Caco-2 (cell line): ENCODE measurements around the gene HOXB3. TPM values are rescaled to one million over a fixed set of nuclear protein-coding genes. Genes with fewer than 3 reads are reported as not detected.
A peak's percentile ranks its signal among the peaks of the same experiment; 100 is the strongest.

ENCODE experiments used
- BruUV-seq: library from RNA; stranded (reverse); fragments of 400-500 nt; replicated peaks from 2 replicates; lab custom pipeline; 2021; lab: Mats Ljungman, UMichigan
- CTCF ChIA-PET: fragments of 300-600 bp; sonication (Branson Sonifier 250); formaldehyde crosslinking; loops from one replicate; lab custom pipeline; 2022; ENCODE audit warnings: antibody characterized with exemption; lab: Charles Lee
- POLR2A ChIA-PET: fragments of 300-600 bp; sonication (Branson Sonifier 250); formaldehyde crosslinking; loops from one replicate; lab custom pipeline; 2022; ENCODE audit warnings: antibody characterized with exemption; lab: Charles Lee
- DNase-seq, 2 experiments: peaks; one replicate each; pipeline versions ENCODE4 v3.0.0 to v3.0.0-alpha.2; 2020 to 2022
- H3K27me3 ChIP-seq: replicated peaks from 2 replicates; pipeline ENCODE4 v1.6.0; 2011; ENCODE audit warnings: low read length; ENCODE audit not compliant: control insufficient read depth, insufficient read depth
- H3K36me3 ChIP-seq: 2 replicates; pipeline ENCODE4 v1.5.1; 2011; ENCODE audit warnings: low read length; ENCODE audit not compliant: control insufficient read depth, insufficient read depth
- H3K4me1 ChIP-seq: fragments of 250-450 bp; sonication (Bioruptor Pico); 2 replicates; pipeline ENCODE4 v1.5.1; 2020; ENCODE audit warnings: mild to moderate bottlenecking
- H3K4me3 ChIP-seq: 2 replicates; pipeline ENCODE4 v1.5.1; 2011; ENCODE audit warnings: low read depth, mild to moderate bottlenecking, control low read depth, low read length
- H3K9me3 ChIP-seq: fragments of 250-450 bp; sonication (Bioruptor Pico); 2 replicates; pipeline ENCODE4 v1.5.1; 2020; ENCODE audit warnings: mild to moderate bottlenecking, moderate library complexity
- H3K27ac Mint-ChIP-seq: one replicate; pipeline ENCODE4 v1.8.0; 2022; ENCODE audit warnings: mixed read lengths; ENCODE audit not compliant: unreplicated experiment
- H3K27me3 Mint-ChIP-seq: one replicate; pipeline ENCODE4 v1.8.0; 2022; ENCODE audit warnings: mixed read lengths; ENCODE audit not compliant: insufficient read depth, unreplicated experiment
- H3K36me3 Mint-ChIP-seq: one replicate; pipeline ENCODE4 v1.8.0; 2022; ENCODE audit warnings: mild to moderate bottlenecking, mixed read lengths; ENCODE audit not compliant: insufficient read depth, unreplicated experiment
- H3K4me1 Mint-ChIP-seq: one replicate; pipeline ENCODE4 v1.8.0; 2022; ENCODE audit warnings: low read depth, mixed read lengths; ENCODE audit not compliant: unreplicated experiment
- H3K4me3 Mint-ChIP-seq: one replicate; pipeline ENCODE4 v1.8.0; 2022; ENCODE audit warnings: mild to moderate bottlenecking, moderate library complexity, mixed read lengths; ENCODE audit not compliant: unreplicated experiment
- H3K9me3 Mint-ChIP-seq: one replicate; pipeline ENCODE4 v1.8.0; 2022; ENCODE audit warnings: mixed read lengths; ENCODE audit not compliant: unreplicated experiment
- CTCF ChIP-seq, 2 experiments: fragments of 200-600 bp in 1 of 2; IDR thresholded peaks; 1 replicate in 1 of 2; 2 replicates in 1 of 2; pipeline versions ENCODE4 v1.5.1 to v1.8.0; 2011 to 2022; ENCODE audit warnings: antibody characterized with exemption in 1 of 2, control low read depth in 1 of 2, inconsistent platforms in 1 of 2, low read depth in 1 of 2, low read length in 1 of 2, mild to moderate bottlenecking in 1 of 2, moderate library complexity in 1 of 2; ENCODE audit not compliant: insufficient read depth in 1 of 2, severe bottlenecking in 1 of 2, unreplicated experiment in 1 of 2
- intact Hi-C: fragments of 100-400 bp; cut with micrococcal nuclease; formaldehyde crosslinking; loops from one replicate; pipeline ENCODE4 v1.10.0; 2022; ENCODE audit not compliant: unreplicated experiment
- total RNA-seq: library from RNA; stranded (reverse); gene quantifications from 2 replicates; pipeline ENCODE4 v1.2.3, GENCODE V29; 2022

HOXB3 gene
- total RNA-seq, 1 experiment from 2014 or later, result 7.2 TPM

- CTCF ChIA-PET, result interaction anchor here (0.5 to 2.3 kb wide), 15 partner anchors 9 to 528 kb away, joined by 3 to 10 read pairs (median 5); partner anchors contain the start of gene PRAC2
- H3K9me3 ChIP-seq, result no peaks in the 10 kb centered on the region
- H3K36me3 Mint-ChIP-seq, result no peaks in the 10 kb centered on the region
- POLR2A ChIA-PET, result interaction anchor here (0.6 to 1.4 kb wide), 5 partner anchors 11 to 268 kb away, joined by 4 to 10 read pairs (median 5); partner anchors contain the start of genes ATP5MC1 and HOXB7
- H3K27ac Mint-ChIP-seq, result no peak overlapping the region
- TF ChIP-seq CTCF (IDR thresholded peaks at IDR 0.05; ENCODE audit: insufficient read depth in 1 of 2, low read depth in 1 of 2, low read length in 1 of 2, severe bottlenecking in 1 of 2, unreplicated experiment in 1 of 2), result no peak
- peak in 1 of 2 experiments; percentile 74 for DNase-seq
- H3K9me3 Mint-ChIP-seq, result no peaks in the 10 kb centered on the region
- no peaks in the 10 kb centered on the region for H3K36me3 ChIP-seq
- TSS peak; percentile 36 for BruUV-seq
- H3K4me3 ChIP-seq, result peak overlapping the region; percentile 57
- intact Hi-C loops, result no loop called here
- peak overlapping the region; percentile 85 for H3K4me3 Mint-ChIP-seq
- peaks cover 11% of the 10 kb centered on the region for H3K4me1 ChIP-seq
- peaks cover 33% of the 10 kb centered on the region for H3K27me3 ChIP-seq
- H3K4me1 Mint-ChIP-seq, result peaks cover 7% of the 10 kb centered on the region
- peaks cover 57% of the 10 kb centered on the region for H3K27me3 Mint-ChIP-seq
These were observed 34.8 kb upstream of the HOXB3 start for GRCh38 chr17:48624544-48625494.

GRCh38 chr17:48624118-48624517 is 34.1 kb upstream of the HOXB3 start:
- BruUV-seq, result no TSS peak
- no peak overlapping the region for H3K4me3 ChIP-seq
- Mint-ChIP-seq H3K4me1 (peaks cover 13% of the 10 kb centered on the region), H3K27ac (no peak overlapping the region), H3K27me3 (peaks cover 60% of the 10 kb centered on the region), H3K36me3 (no peaks in the 10 kb centered on the region), H3K9me3 (no peaks in the 10 kb centered on the region), H3K4me3 (peak overlapping the region; percentile 85)
- peaks cover 33% of the 10 kb centered on the region for H3K27me3 ChIP-seq
- TF ChIP-seq CTCF (IDR thresholded peaks at IDR 0.05; ENCODE audit: insufficient read depth in 1 of 2, low read depth in 1 of 2, low read length in 1 of 2, severe bottlenecking in 1 of 2, unreplicated experiment in 1 of 2), result no peak
- intact Hi-C loops, result no loop called here
- no peaks in the 10 kb centered on the region for H3K36me3 ChIP-seq
- ChIA-PET CTCF (interaction anchor here (1.6 kb wide), 1 partner anchor 316 kb away, joined by 4 read pairs; no protein-coding TSS in a partner anchor), POLR2A (no interaction called here)
- peaks cover 11% of the 10 kb centered on the region for H3K4me1 ChIP-seq
- no peaks in the 10 kb centered on the region for H3K9me3 ChIP-seq
- no peak for DNase-seq

GRCh38 chr17:48623583-48623982 is 33.5 kb upstream of the HOXB3 start:
- BruUV-seq, result no TSS peak
- H3K36me3 Mint-ChIP-seq, result peaks cover 4% of the 10 kb centered on the region
- Histone ChIP-seq H3K27me3 (peaks cover 34% of the 10 kb centered on the region), H3K4me1 (peaks cover 11% of the 10 kb centered on the region), H3K9me3 (no peaks in the 10 kb centered on the region), H3K4me3 (no peak overlapping the region), H3K36me3 (no peaks in the 10 kb centered on the region)
- H3K9me3 Mint-ChIP-seq, result no peaks in the 10 kb centered on the region
- intact Hi-C loops, result no loop called here
- POLR2A ChIA-PET, result no interaction called here
- TF ChIP-seq CTCF (IDR thresholded peaks at IDR 0.05; ENCODE audit: insufficient read depth in 1 of 2, low read depth in 1 of 2, low read length in 1 of 2, severe bottlenecking in 1 of 2, unreplicated experiment in 1 of 2), result no peak
- no peak overlapping the region for H3K4me3 Mint-ChIP-seq
- H3K4me1 Mint-ChIP-seq, result peaks cover 17% of the 10 kb centered on the region
- H3K27ac Mint-ChIP-seq, result no peak overlapping the region
- peaks cover 63% of the 10 kb centered on the region for H3K27me3 Mint-ChIP-seq
- CTCF ChIA-PET, result interaction anchor here (0.8 to 1.6 kb wide), 3 partner anchors 255 to 316 kb away, joined by 3 to 4 read pairs (median 3); no protein-coding TSS in a partner anchor
- DNase-seq, result no peak
